Sigmoid colon (tissue), 7 donors: Measurements from ENCODE around the gene LLGL2. TPM values are rescaled to one million over a fixed set of nuclear protein-coding genes. Genes with fewer than 3 reads are reported as not detected.

ENCODE experiments used
- DNase-seq: peaks from one replicate; pipeline ENCODE4 v3.0.0-alpha.2; 2019
- H3K27ac ChIP-seq, 4 donors: fragments of 200-600 bp; sonication (generic); one replicate each; pipeline ENCODE4 v1.5.1; 2016 to 2019; ENCODE audit warnings: mild to moderate bottlenecking in 1 of 4
- H3K27me3 ChIP-seq, 3 donors: fragments of 200-600 bp; sonication (generic); one replicate each; pipeline ENCODE4 v1.5.1; 2019; ENCODE audit warnings: mild to moderate bottlenecking in 1 of 3
- H3K36me3 ChIP-seq, 4 donors: fragments of 200-600 bp; sonication (generic); one replicate each; pipeline ENCODE4 v1.5.1; 2016 to 2019
- H3K4me1 ChIP-seq, 4 donors: fragments of 200-600 bp; sonication (generic); one replicate each; pipeline ENCODE4 v1.5.1; 2017 to 2019
- H3K4me3 ChIP-seq, 4 donors: fragments of 200-600 bp; sonication (generic); one replicate each; pipeline ENCODE4 v1.5.1; 2017 to 2019; ENCODE audit warnings: mild to moderate bottlenecking in 2 of 4, moderate library complexity in 1 of 4
- H3K9me3 ChIP-seq, 4 donors: fragments of 200-600 bp in 3 of 4; sonication (generic) in 3 of 4; one replicate each; pipeline versions ENCODE4 v1.5.1 to v1.6.1; 2013 to 2019
- EP300 ChIP-seq, 4 donors: sonication (generic); formaldehyde crosslinking; IDR thresholded peaks; one replicate each; pipeline ENCODE4 v1.6.1; 2017; ENCODE audit warnings: antibody characterized with exemption in 4 of 4
- POLR2A ChIP-seq, 2 donors: fragments of 450-650 bp; IDR thresholded peaks; one replicate each; pipeline ENCODE4 v1.6.1; 2016; ENCODE audit warnings: antibody characterized with exemption in 2 of 2, mild to moderate bottlenecking in 2 of 2, moderate library complexity in 2 of 2
- POLR2AphosphoS5 ChIP-seq, 4 donors: sonication (generic); formaldehyde crosslinking; IDR thresholded peaks; one replicate each; pipeline ENCODE4 v1.6.1; 2017; ENCODE audit warnings: antibody characterized with exemption in 4 of 4
- WGBS, 2 donors: extraction: QIAGEN DNeasy Blood & Tissue Kit; methylation state at CpG; one replicate each; pipeline ENCODE4 v1.1.7; 2013; 5-methylcytosine and 5-hydroxymethylcytosine counted together
- intact Hi-C: fragments of 100-400 bp; cut with DNase I; formaldehyde crosslinking; loops from one replicate; pipeline ENCODE4 v1.15.1; 2023
- polyA plus RNA-seq, 3 donors: library from polyadenylated mRNA; stranded (reverse); fragments of 200-250 nt; gene quantifications; one replicate each; pipeline ENCODE4 v1.2.3, GENCODE V29; 2013
- total RNA-seq, 4 donors: library from RNA; depleted of rRNA; stranded (reverse); fragments of >200 nt; gene quantifications; one replicate each; pipeline ENCODE4 v1.1.0, GENCODE V29; 2016
- TF ChIP-seq, protein P1 (sequence below), 4 experiments: fragments of 450-650 bp in 3 of 4; fragments of 200-600 bp in 1 of 4; IDR thresholded peaks; one replicate each; pipeline ENCODE4 v1.5.1; 2016 to 2019; ENCODE audit warnings: antibody characterized with exemption in 4 of 4, mild to moderate bottlenecking in 3 of 4, moderate library complexity in 2 of 4
- donor health status: healthy with polysubstance abuse.
- donor health status: Bipolar disorder and iron deficiency.
- donor health status: healthy.

The LLGL2 gene
- total and polyA plus RNA-seq, 7 donors = 1.4 to 299 (median 5.0) TPM

DNA sequence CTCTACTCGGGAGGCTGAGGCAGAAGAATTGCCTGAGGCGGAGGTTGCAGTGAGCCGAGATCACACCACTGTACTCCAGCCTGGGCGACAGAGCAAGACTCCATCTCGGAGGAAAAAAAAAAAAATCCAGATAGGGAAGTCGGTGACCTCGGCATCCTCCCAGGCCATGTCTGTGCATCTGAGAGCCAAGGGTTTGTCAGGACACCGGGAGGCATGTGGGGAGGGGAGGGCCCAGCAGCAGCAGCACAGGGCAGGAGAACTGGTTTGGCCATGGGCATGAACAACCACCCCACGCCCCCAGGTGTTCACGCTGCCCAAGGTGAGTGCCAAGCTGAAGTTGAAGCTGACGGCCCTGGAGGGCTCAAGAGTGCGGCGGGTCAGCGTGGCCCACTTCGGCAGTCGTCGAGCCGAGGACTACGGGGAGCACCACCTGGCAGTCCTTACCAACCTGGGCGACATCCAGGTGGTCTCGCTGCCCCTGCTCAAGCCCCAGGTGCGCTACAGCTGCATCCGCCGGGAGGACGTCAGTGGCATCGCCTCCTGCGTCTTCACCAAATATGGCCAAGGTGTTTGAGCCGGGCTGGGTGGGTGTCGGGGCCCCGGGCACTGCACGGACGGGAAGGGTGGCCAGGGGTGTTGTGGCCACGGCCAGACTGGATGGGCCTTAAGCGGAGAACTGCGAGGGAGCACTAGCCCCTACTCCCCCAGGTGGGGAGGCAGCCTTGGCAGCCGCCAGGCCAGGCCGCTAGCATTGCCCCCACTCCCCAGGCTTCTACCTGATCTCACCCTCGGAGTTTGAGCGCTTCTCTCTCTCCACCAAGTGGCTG lies 47.4 kb downstream of the LLGL2 start:
- 82 to 93% methylated on average over 39 of the region's 39 CpGs for WGBS, 2 donors

DNA sequence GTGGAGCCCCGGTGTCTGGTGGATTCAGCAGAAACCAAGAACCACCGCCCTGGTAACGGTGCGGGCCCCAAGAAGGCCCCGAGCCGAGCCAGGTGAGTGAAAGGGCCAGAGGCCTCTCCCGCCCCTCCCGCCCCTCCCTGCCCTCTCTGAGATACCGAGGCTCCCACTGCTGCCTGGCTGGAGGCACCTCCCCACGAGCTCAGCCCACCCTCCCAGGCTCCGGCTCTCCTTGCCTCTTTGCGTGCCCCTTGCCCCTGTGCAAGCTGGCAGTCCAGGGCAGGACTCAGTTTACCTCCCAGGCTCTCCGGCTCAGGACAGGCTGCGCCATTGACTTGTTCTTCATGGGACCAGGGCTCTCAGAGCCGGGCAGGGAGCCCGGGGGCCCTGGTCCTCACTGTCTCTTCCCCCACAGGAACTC lies 48.1 kb downstream of the LLGL2 start:
- no peaks in the 10 kb centered on the region for H3K9me3 ChIP-seq
- 59 to 75% methylated on average over 16 of the region's 16 CpGs for WGBS, 2 donors
- TF ChIP-seq EP300 (IDR thresholded peaks at IDR 0.05) (no peak), POLR2AphosphoS5 (IDR thresholded peaks at IDR 0.05) (no peak), POLR2A (IDR thresholded peaks at IDR 0.05) (no peak)
- TF ChIP-seq, protein P1, sequence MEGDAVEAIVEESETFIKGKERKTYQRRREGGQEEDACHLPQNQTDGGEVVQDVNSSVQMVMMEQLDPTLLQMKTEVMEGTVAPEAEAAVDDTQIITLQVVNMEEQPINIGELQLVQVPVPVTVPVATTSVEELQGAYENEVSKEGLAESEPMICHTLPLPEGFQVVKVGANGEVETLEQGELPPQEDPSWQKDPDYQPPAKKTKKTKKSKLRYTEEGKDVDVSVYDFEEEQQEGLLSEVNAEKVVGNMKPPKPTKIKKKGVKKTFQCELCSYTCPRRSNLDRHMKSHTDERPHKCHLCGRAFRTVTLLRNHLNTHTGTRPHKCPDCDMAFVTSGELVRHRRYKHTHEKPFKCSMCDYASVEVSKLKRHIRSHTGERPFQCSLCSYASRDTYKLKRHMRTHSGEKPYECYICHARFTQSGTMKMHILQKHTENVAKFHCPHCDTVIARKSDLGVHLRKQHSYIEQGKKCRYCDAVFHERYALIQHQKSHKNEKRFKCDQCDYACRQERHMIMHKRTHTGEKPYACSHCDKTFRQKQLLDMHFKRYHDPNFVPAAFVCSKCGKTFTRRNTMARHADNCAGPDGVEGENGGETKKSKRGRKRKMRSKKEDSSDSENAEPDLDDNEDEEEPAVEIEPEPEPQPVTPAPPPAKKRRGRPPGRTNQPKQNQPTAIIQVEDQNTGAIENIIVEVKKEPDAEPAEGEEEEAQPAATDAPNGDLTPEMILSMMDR (IDR thresholded peaks at IDR 0.05) = no peak
- H3K36me3 ChIP-seq = no peaks in the 10 kb centered on the region
- no peaks in the 10 kb centered on the region for H3K4me1 ChIP-seq
- intact Hi-C loops = no loop called here
- peak; percentile 42 for DNase-seq
- no peaks in the 10 kb centered on the region for H3K27me3 ChIP-seq
- no peak overlapping the region for H3K4me3 ChIP-seq
- no peak overlapping the region for H3K27ac ChIP-seq

More for the DNA sequence above, 47.4 kb downstream of the LLGL2 start:
- no peaks in the 10 kb centered on the region for H3K36me3 ChIP-seq
- TF ChIP-seq POLR2AphosphoS5 (IDR thresholded peaks at IDR 0.05) = no peak
- TF ChIP-seq, protein P1 (IDR thresholded peaks at IDR 0.05) = no peak
- TF ChIP-seq POLR2A (IDR thresholded peaks at IDR 0.05) = no peak
- TF ChIP-seq EP300 (IDR thresholded peaks at IDR 0.05) = no peak
- no peak overlapping the region for H3K4me3 ChIP-seq
- intact Hi-C loops = no loop called here
- H3K4me1 ChIP-seq = no peaks in the 10 kb centered on the region
- peak; percentile 60 for DNase-seq
- H3K27ac ChIP-seq = no peak overlapping the region
- no peaks in the 10 kb centered on the region for H3K27me3 ChIP-seq
- H3K9me3 ChIP-seq = no peaks in the 10 kb centered on the region

DNA sequence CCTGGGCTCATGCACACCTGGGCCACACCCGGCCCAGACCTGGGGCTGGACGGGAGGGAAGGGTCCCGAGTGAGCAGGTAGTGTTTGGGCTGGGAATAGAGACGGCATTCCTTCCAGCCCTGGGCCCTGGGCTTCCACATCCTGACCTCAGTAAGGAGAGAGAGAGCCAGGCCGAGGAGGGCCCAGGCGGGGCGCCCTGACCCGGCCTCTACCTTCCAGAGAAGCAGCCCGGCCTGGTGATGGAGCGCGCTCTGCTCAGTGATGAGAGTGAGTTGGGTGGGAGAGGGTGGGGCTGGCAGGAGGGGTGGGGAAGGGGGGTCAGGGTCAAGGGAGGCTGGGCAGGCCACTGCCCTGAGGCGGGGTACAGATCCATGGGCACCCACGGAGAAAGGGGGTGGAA lies 48.5 kb downstream of the LLGL2 start:
- intact Hi-C loops = no loop called here
- Histone ChIP-seq H3K9me3 (no peaks in the 10 kb centered on the region), H3K36me3 (no peaks in the 10 kb centered on the region), H3K4me1 (no peaks in the 10 kb centered on the region), H3K27ac (no peak overlapping the region), H3K4me3 (no peak overlapping the region), H3K27me3 (no peaks in the 10 kb centered on the region)
- 74 to 91% methylated on average over 13 of the region's 13 CpGs for WGBS, 2 donors
- peak; percentile 57 for DNase-seq
- TF ChIP-seq, protein P1 (IDR thresholded peaks at IDR 0.05) = no peak
- TF ChIP-seq POLR2A (IDR thresholded peaks at IDR 0.05) = no peak
- no peak for TF ChIP-seq EP300 (IDR thresholded peaks at IDR 0.05)
- TF ChIP-seq POLR2AphosphoS5 (IDR thresholded peaks at IDR 0.05) = no peak

DNA sequence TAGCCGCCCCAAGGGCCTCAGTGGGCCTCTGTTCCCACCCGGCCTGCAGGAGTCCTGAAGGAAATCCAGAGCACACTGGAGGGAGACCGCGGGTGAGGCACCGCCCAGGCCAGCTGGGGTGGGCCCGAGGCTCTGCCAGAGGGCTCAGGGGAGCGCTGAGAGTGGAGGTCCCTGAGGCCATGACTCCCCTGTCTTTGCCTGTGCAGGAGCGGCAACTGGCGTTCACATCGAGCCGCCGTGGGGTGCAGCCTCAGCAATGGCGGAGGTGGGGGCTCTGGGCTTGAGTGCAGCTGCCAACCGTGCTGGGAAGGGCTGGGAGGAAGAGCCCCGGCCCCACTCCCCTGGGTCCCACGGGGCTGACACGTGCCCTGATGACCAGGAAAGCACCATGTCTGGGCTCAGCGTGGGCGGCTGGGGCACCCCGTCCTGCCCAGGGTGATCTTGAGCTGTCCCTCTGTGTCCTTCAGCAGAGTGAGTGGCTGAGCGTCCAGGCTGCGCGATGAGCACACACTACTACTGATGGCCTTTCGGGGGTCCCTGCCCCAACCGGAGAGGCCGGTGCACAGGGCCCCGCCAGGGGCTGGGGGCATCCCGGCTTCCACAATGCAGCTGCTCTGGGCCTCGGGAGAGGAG lies 49.0 kb downstream of the LLGL2 start:
- Histone ChIP-seq H3K27ac (no peak overlapping the region), H3K9me3 (no peaks in the 10 kb centered on the region), H3K27me3 (no peaks in the 10 kb centered on the region), H3K4me1 (no peaks in the 10 kb centered on the region), H3K4me3 (no peak overlapping the region), H3K36me3 (no peaks in the 10 kb centered on the region)
- intact Hi-C loops = no loop called here
- no peak for TF ChIP-seq POLR2AphosphoS5 (IDR thresholded peaks at IDR 0.05)
- TF ChIP-seq POLR2A (IDR thresholded peaks at IDR 0.05) = no peak
- TF ChIP-seq, protein P1 (IDR thresholded peaks at IDR 0.05) = no peak
- no peak for TF ChIP-seq EP300 (IDR thresholded peaks at IDR 0.05)
- peak; percentile 50 for DNase-seq
- 71 to 84% methylated on average over 29 of the region's 29 CpGs for WGBS, 2 donors
